ENCODE measurements around the gene PAFAH2. TPM values are rescaled to one million over a fixed set of nuclear protein-coding genes. Genes with fewer than 3 reads are reported as not detected.

PAFAH2 gene
- total RNA-seq, 1 experiment from 2014 or later, result 8.4 TPM

- CTCF ChIA-PET, result no interaction called here
- intact Hi-C loops (cut with micrococcal nuclease; ENCODE audit: unreplicated experiment), result no loop called here
- peaks cover 6% of the 10 kb centered on the region for H3K4me1 Mint-ChIP-seq (ENCODE audit: low read depth, unreplicated experiment)
These were observed 24.5 kb upstream of the PAFAH2 start for GRCh38 chr1:26022404-26022779.

GRCh38 chr1:26021647-26022403, 24.0 kb upstream of the PAFAH2 start, which contains the start of gene EXTL1:
Gene EXTL1, plus strand, starts transcription at chr1:26021775. Its CDS starts 872 bp downstream, at chr1:26022647.
- H3K36me3 Mint-ChIP-seq (ENCODE audit: insufficient read depth, unreplicated experiment), result peaks cover 5% of the 10 kb centered on the region
- H3K9me3 Mint-ChIP-seq (ENCODE audit: low read depth, unreplicated experiment), result no peaks in the 10 kb centered on the region
- H3K4me1 Mint-ChIP-seq (ENCODE audit: low read depth, unreplicated experiment), result peaks cover 6% of the 10 kb centered on the region
- DNase-seq, result no peak
- H3K27ac Mint-ChIP-seq (ENCODE audit: unreplicated experiment), result no peak within 1 kb of the TSS
- BruUV-seq (replicated peaks), result no TSS peak
- no peak for TF ChIP-seq CTCF (IDR thresholded peaks at IDR 0.05; ENCODE audit: unreplicated experiment)
- intact Hi-C loops (cut with micrococcal nuclease; ENCODE audit: unreplicated experiment), result no loop called here
- CTCF ChIA-PET, result no interaction called here
- peaks cover 18% of the 10 kb centered on the region for H3K27me3 Mint-ChIP-seq (ENCODE audit: unreplicated experiment)
- H3K4me3 Mint-ChIP-seq (ENCODE audit: low read depth, unreplicated experiment), result no peak within 1 kb of the TSS

More at GRCh38 chr1:26022404-26022779, 24.5 kb upstream of the PAFAH2 start:
- no TSS peak for BruUV-seq (replicated peaks)
- Mint-ChIP-seq H3K9me3 (ENCODE audit: low read depth, unreplicated experiment) (no peaks in the 10 kb centered on the region), H3K27me3 (ENCODE audit: unreplicated experiment) (peaks cover 18% of the 10 kb centered on the region), H3K27ac (ENCODE audit: unreplicated experiment) (no peak overlapping the region), H3K36me3 (ENCODE audit: insufficient read depth, unreplicated experiment) (peaks cover 5% of the 10 kb centered on the region), H3K4me3 (ENCODE audit: low read depth, unreplicated experiment) (no peak overlapping the region)
- no peak for DNase-seq
- no peak for TF ChIP-seq CTCF (IDR thresholded peaks at IDR 0.05; ENCODE audit: unreplicated experiment)

GRCh38 chr1:26020941-26021646, 23.2 kb upstream of the PAFAH2 start:
- BruUV-seq (replicated peaks), result no TSS peak
- no peak overlapping the region for H3K27ac Mint-ChIP-seq (ENCODE audit: unreplicated experiment)
- CTCF ChIA-PET, result no interaction called here

GRCh38 chr1:26020330-26020768, 22.5 kb upstream of the PAFAH2 start:
- Mint-ChIP-seq H3K27ac (ENCODE audit: unreplicated experiment) (no peak overlapping the region), H3K27me3 (ENCODE audit: unreplicated experiment) (peaks cover 18% of the 10 kb centered on the region), H3K4me1 (ENCODE audit: low read depth, unreplicated experiment) (peaks cover 6% of the 10 kb centered on the region), H3K9me3 (ENCODE audit: low read depth, unreplicated experiment) (no peaks in the 10 kb centered on the region), H3K4me3 (ENCODE audit: low read depth, unreplicated experiment) (no peak overlapping the region), H3K36me3 (ENCODE audit: insufficient read depth, unreplicated experiment) (peaks cover 5% of the 10 kb centered on the region)
- BruUV-seq (replicated peaks), result no TSS peak
- no peak for TF ChIP-seq CTCF (IDR thresholded peaks at IDR 0.05; ENCODE audit: unreplicated experiment)
- no peak for DNase-seq
- CTCF ChIA-PET, result no interaction called here
- intact Hi-C loops (cut with micrococcal nuclease; ENCODE audit: unreplicated experiment), result no loop called here

More at GRCh38 chr1:26020941-26021646, 23.2 kb upstream of the PAFAH2 start:
- H3K4me3 Mint-ChIP-seq (ENCODE audit: low read depth, unreplicated experiment), result no peak overlapping the region
- DNase-seq, result no peak
- intact Hi-C loops (cut with micrococcal nuclease; ENCODE audit: unreplicated experiment), result no loop called here
- no peak for TF ChIP-seq CTCF (IDR thresholded peaks at IDR 0.05; ENCODE audit: unreplicated experiment)
- peaks cover 6% of the 10 kb centered on the region for H3K4me1 Mint-ChIP-seq (ENCODE audit: low read depth, unreplicated experiment)
- peaks cover 5% of the 10 kb centered on the region for H3K36me3 Mint-ChIP-seq (ENCODE audit: insufficient read depth, unreplicated experiment)
- peaks cover 18% of the 10 kb centered on the region for H3K27me3 Mint-ChIP-seq (ENCODE audit: unreplicated experiment)
- H3K9me3 Mint-ChIP-seq (ENCODE audit: low read depth, unreplicated experiment), result no peaks in the 10 kb centered on the region

Measured in Calu3 (cell line).